Spleen (tissue), 11 donors: ENCODE data around the gene ZNF79. TPM values are rescaled to one million over a fixed set of nuclear protein-coding genes. Genes with fewer than 3 reads are reported as not detected.
A peak's percentile ranks its signal among the peaks of the same experiment; 100 is the strongest.

ENCODE experiments used
- DNase-seq: peaks from one replicate; pipeline ENCODE4 v3.0.0-alpha.2; 2020
- H3K27ac ChIP-seq, 8 donors: fragments of 200-600 bp; sonication (generic) in 7 of 8; 1 replicate in 4 of 8; 2 replicates in 4 of 8; pipeline versions ENCODE4 v1.5.0 to v1.8.0; 2016 to 2021; ENCODE audit warnings: inconsistent platforms in 4 of 8, mild to moderate bottlenecking in 4 of 8, moderate library complexity in 1 of 8
- H3K27me3 ChIP-seq, 7 donors: fragments of 200-600 bp; sonication (generic) in 6 of 7; replicated peaks in 1 of 7; 1 replicate in 4 of 7; 2 replicates in 3 of 7; pipeline versions ENCODE4 v1.5.0 to v1.8.0; 2016 to 2021; ENCODE audit warnings: inconsistent platforms in 3 of 7, mild to moderate bottlenecking in 1 of 7
- H3K36me3 ChIP-seq, 6 donors: fragments of 200-600 bp; sonication (generic) in 5 of 6; 1 replicate in 4 of 6; 2 replicates in 2 of 6; pipeline versions ENCODE4 v1.5.0 to v1.8.0; 2016 to 2021; ENCODE audit warnings: inconsistent platforms in 2 of 6
- H3K4me1 ChIP-seq, 6 donors: fragments of 200-600 bp; sonication (generic) in 5 of 6; 1 replicate in 3 of 6; 2 replicates in 3 of 6; pipeline versions ENCODE4 v1.5.0 to v1.8.0; 2016 to 2021; ENCODE audit warnings: inconsistent platforms in 3 of 6
- H3K4me3 ChIP-seq, 8 donors: fragments of 200-600 bp; sonication (generic) in 7 of 8; 1 replicate in 4 of 8; 2 replicates in 4 of 8; pipeline versions ENCODE4 v1.5.0 to v1.8.0; 2016 to 2021; ENCODE audit warnings: inconsistent platforms in 4 of 8, mild to moderate bottlenecking in 4 of 8, moderate library complexity in 2 of 8
- H3K9me3 ChIP-seq, 8 donors: fragments of 200-600 bp; sonication (generic) in 7 of 8; 1 replicate in 4 of 8; 2 replicates in 4 of 8; pipeline versions ENCODE4 v1.5.0 to v1.8.0; 2016 to 2021; ENCODE audit warnings: inconsistent platforms in 4 of 8
- CTCF ChIP-seq, 11 experiments: fragments of 200-600 bp in 7 of 11; fragments of 450-650 bp in 4 of 11; sonication (generic) in 4 of 11; IDR thresholded peaks in 8 of 11; conservative IDR thresholded peaks in 3 of 11; 1 replicate in 7 of 11; 2 replicates in 4 of 11; pipeline versions ENCODE4 v1.4.0 to v1.8.0; 2016 to 2021; ENCODE audit warnings: antibody characterized with exemption in 11 of 11, inconsistent platforms in 4 of 11, mild to moderate bottlenecking in 1 of 11
- POLR2A ChIP-seq, 3 donors: fragments of 450-650 bp; IDR thresholded peaks; one replicate each; pipeline ENCODE4 v1.5.1; 2017; ENCODE audit warnings: antibody characterized with exemption in 3 of 3, mild to moderate bottlenecking in 1 of 3
- POLR2AphosphoS5 ChIP-seq, 3 donors: sonication (generic); formaldehyde crosslinking; IDR thresholded peaks; one replicate each; pipeline ENCODE4 v1.5.1; 2017; ENCODE audit warnings: antibody characterized with exemption in 3 of 3
- WGBS, 5 donors: extraction: QIAGEN DNeasy Blood & Tissue Kit in 3 of 5; methylation state at CpG; one replicate each; pipeline versions ENCODE4 v1.1.5 to v1.1.7; 2013 to 2018; 5-methylcytosine and 5-hydroxymethylcytosine counted together
- intact Hi-C: fragments of 100-400 bp; cut with DNase I; formaldehyde crosslinking; loops from one replicate; pipeline ENCODE4 v1.15.0; 2023; ENCODE audit warnings: low total_unique reads
- polyA plus RNA-seq, 3 donors: library from polyadenylated mRNA; stranded (reverse); fragments of 200-250 nt; gene quantifications; one replicate each; pipeline ENCODE4 v1.2.1, GENCODE V29; 2013
- total RNA-seq, 7 donors: library from RNA; depleted of rRNA in 3 of 7; stranded (reverse); fragments of >200 nt in 3 of 7; fragmentation: NEBNext Ultra II Directional in 4 of 7; extraction: Animal tissue kit (Norgen Biotek cat#: 25700) in 4 of 7; gene quantifications; one replicate each; pipeline versions ENCODE4 v1.1.0 to v1.2.1, GENCODE V29; 2016 to 2021
- donor health status: healthy with polysubstance abuse.
- donor health status: DM: no; HTN: no; CAD: no; lungs with moderate emphysema.
- donor health status: DM: no; HTN: no; CAD: no.
- donor health status: Bipolar disorder and iron deficiency.
- donor health status: healthy.
- donor health status: DM: no; HTN: no; CAD: no.
- donor health status: DM: yes; HTN: yes; CAD: no.

ZNF79 gene
- total and polyA plus RNA-seq, 10 donors = 2.3 to 14.7 (median 11.0) TPM

GRCh38 chr9:127393645-127394044 is 30.5 kb upstream of the ZNF79 start:
- Histone ChIP-seq H3K36me3 (no peaks in the 10 kb centered on the region), H3K27me3 (peaks cover 0 to 56% (median 0%) of the 10 kb centered on the region in 7 donors), H3K27ac (no peak overlapping the region), H3K4me1 (peaks cover 6 to 33% (median 23%) of the 10 kb centered on the region in 6 donors), H3K9me3 (no peaks in the 10 kb centered on the region), H3K4me3 (no peak overlapping the region)
- WGBS, 5 donors = 73 to 87% (median 82%) methylated on average over 2 of the region's 2 CpGs
- no peak for TF ChIP-seq POLR2A (IDR thresholded peaks at IDR 0.05)
- no peak for TF ChIP-seq CTCF (IDR thresholded peaks at IDR 0.05 in 8 of 11, conservative IDR thresholded peaks at IDR 0.05 in 3 of 11)
- TF ChIP-seq POLR2AphosphoS5 (IDR thresholded peaks at IDR 0.05) = no peak
- intact Hi-C loops = loop anchor here (10.0 kb wide), 1 partner anchor 169 kb away; no protein-coding TSS in a partner anchor
- no peak for DNase-seq

- WGBS, 5 donors = 81 to 87% (median 85%) methylated on average over 6 to 7 of the region's 7 CpGs
- intact Hi-C loops = loop anchor here (10.0 kb wide), 1 partner anchor 171 kb away; no protein-coding TSS in a partner anchor
- Histone ChIP-seq H3K9me3 (no peaks in the 10 kb centered on the region), H3K36me3 (peaks cover 0 to 10% (median 0%) of the 10 kb centered on the region in 6 donors), H3K4me1 (peaks cover 6 to 35% (median 24%) of the 10 kb centered on the region in 6 donors), H3K4me3 (peak overlapping the region in 5 of 8 donors; percentile 64 to 87 (median 79)), H3K27me3 (peaks cover 0 to 48% (median 0%) of the 10 kb centered on the region in 7 donors), H3K27ac (no peak overlapping the region)
- TF ChIP-seq POLR2AphosphoS5 (IDR thresholded peaks at IDR 0.05) (no peak), CTCF (IDR thresholded peaks at IDR 0.05 in 8 of 11, conservative IDR thresholded peaks at IDR 0.05 in 3 of 11) (no peak), POLR2A (IDR thresholded peaks at IDR 0.05) (no peak)
- peak; percentile 58 for DNase-seq
Observed at GRCh38 chr9:127395497-127396252, 28.5 kb upstream of the ZNF79 start.

GRCh38 chr9:127396253-127396807 is 27.9 kb upstream of the ZNF79 start:
- no peak for DNase-seq
- 4 to 19% (median 11%) methylated on average over 12 to 27 of the region's 27 CpGs for WGBS, 5 donors
- Histone ChIP-seq H3K27ac (peak overlapping the region in 5 of 8 donors; percentile 35 to 89 (median 57)), H3K36me3 (peaks cover 0 to 17% (median 0%) of the 10 kb centered on the region in 6 donors), H3K27me3 (peaks cover 0 to 43% (median 0%) of the 10 kb centered on the region in 7 donors), H3K9me3 (no peaks in the 10 kb centered on the region), H3K4me1 (peaks cover 6 to 35% (median 24%) of the 10 kb centered on the region in 6 donors), H3K4me3 (peak overlapping the region; percentile 36 to 90 (median 81))
- no peak for TF ChIP-seq POLR2A (IDR thresholded peaks at IDR 0.05)
- intact Hi-C loops = loop anchor here (10.0 kb wide), 1 partner anchor 172 kb away; no protein-coding TSS in a partner anchor

- Histone ChIP-seq H3K4me3 (peak within 1 kb of the TSS; percentile 72 to 90 (median 82)), H3K4me1 (peaks cover 6 to 35% (median 24%) of the 10 kb centered on the region in 6 donors), H3K27ac (peak within 1 kb of the TSS; percentile 67 to 89 (median 86)), H3K9me3 (no peaks in the 10 kb centered on the region), H3K27me3 (peaks cover 0 to 41% (median 0%) of the 10 kb centered on the region in 7 donors), H3K36me3 (peaks cover 0 to 24% (median 0%) of the 10 kb centered on the region in 6 donors)
- WGBS, 5 donors = 1% methylated on average over 17 to 87 of the region's 87 CpGs
- TF ChIP-seq POLR2AphosphoS5 (IDR thresholded peaks at IDR 0.05) (peak; percentile 89 to 96 (median 93)), CTCF (IDR thresholded peaks at IDR 0.05 in 8 of 11, conservative IDR thresholded peaks at IDR 0.05 in 3 of 11) (peak in 6 of 11 experiments; percentile 14 to 56 (median 46)), POLR2A (IDR thresholded peaks at IDR 0.05) (peak in 1 of 3 donors; percentile 55)
- intact Hi-C loops = loop anchor here (10.0 kb wide), 1 partner anchor 172 kb away; no protein-coding TSS in a partner anchor
- DNase-seq = peak; percentile 98
Observed at GRCh38 chr9:127396808-127397645, 27.2 kb upstream of the ZNF79 start, which contains the start of gene SLC2A8. Gene SLC2A8, plus strand, starts transcription at chr9:127397169. Its CDS starts 62 bp downstream, at chr9:127397231.
